H1 (cell line): ENCODE results near the gene STAMBPL1. TPM values are rescaled to one million over a fixed set of nuclear protein-coding genes. Genes with fewer than 3 reads are reported as not detected.

Experiments used
- CTCF ChIA-PET: fragments of 300-600 bp; sonication (Branson Sonifier 250); formaldehyde crosslinking; loops from one replicate; lab custom pipeline; 2021; ENCODE audit not compliant: partially characterized antibody; lab: Charles Lee
- POLR2A ChIA-PET: fragments of 300-600 bp; sonication (Branson Sonifier 250); formaldehyde crosslinking; loops from one replicate; lab custom pipeline; 2021; ENCODE audit warnings: inconsistent platforms; ENCODE audit not compliant: partially characterized antibody; lab: Charles Lee
- DNase-seq, 2 experiments: peaks; one replicate each; pipeline versions ENCODE4 v3.0.0 to v3.0.0-alpha.2; 2010 to 2022; ENCODE audit warnings: low spot score in 2 of 2, low read depth in 1 of 2, mixed read lengths in 1 of 2
- FAIRE-seq: peaks from 2 replicates; lab custom pipeline; 2011; peaks lifted over from hg19 to GRCh38; lab: Jason Lieb, UNC
- H2AFZ ChIP-seq: 2 replicates; pipeline ENCODE4 v1.8.1; 2012; ENCODE audit warnings: low read length, inconsistent platforms
- H2AK5ac ChIP-seq: 2 replicates; pipeline ENCODE4 v1.6.1; 2013; ENCODE audit warnings: low read depth, low read length
- H2BK120ac ChIP-seq: replicated peaks from 2 replicates; pipeline ENCODE3; 2013; ENCODE audit warnings: low read depth, low read length, inconsistent platforms
- H2BK12ac ChIP-seq: 2 replicates; pipeline ENCODE4 v1.6.1; 2013; ENCODE audit warnings: low read depth, low read length
- H2BK15ac ChIP-seq: 2 replicates; pipeline ENCODE4 v1.6.1; 2013; ENCODE audit warnings: low read length
- H2BK20ac ChIP-seq: 2 replicates; pipeline ENCODE4 v1.6.1; 2013; ENCODE audit warnings: low read length
- H2BK5ac ChIP-seq: 2 replicates; pipeline ENCODE4 v1.6.1; 2013; ENCODE audit warnings: low read depth, low read length
- H3K14ac ChIP-seq: 2 replicates; pipeline ENCODE4 v1.6.1; 2013; ENCODE audit warnings: inconsistent platforms; ENCODE audit not compliant: insufficient read length
- H3K18ac ChIP-seq: 2 replicates; pipeline ENCODE4 v1.6.1; 2013; ENCODE audit warnings: low read length; ENCODE audit errors: extremely low read depth
- H3K23ac ChIP-seq: 2 replicates; pipeline ENCODE4 v1.6.1; 2013; ENCODE audit warnings: inconsistent platforms; ENCODE audit not compliant: insufficient read length
- H3K23me2 ChIP-seq: 2 replicates; pipeline ENCODE4 v1.6.1; 2013; ENCODE audit warnings: low read depth, low read length
- H3K27ac ChIP-seq: 2 replicates; pipeline ENCODE4 v1.6.1; 2011; ENCODE audit warnings: low read depth, low read length, inconsistent platforms
- H3K27me3 ChIP-seq, 4 experiments: replicated peaks in 1 of 4; 1 replicate in 1 of 4; 2 replicates in 3 of 4; pipeline versions ENCODE4 v1.6.1 to v1.8.1; 2011 to 2013; ENCODE audit warnings: low read length in 3 of 4, mild to moderate bottlenecking in 3 of 4, inconsistent platforms in 2 of 4, mixed read lengths in 2 of 4, moderate library complexity in 1 of 4; ENCODE audit not compliant: control insufficient read depth in 3 of 4, insufficient read depth in 3 of 4; ENCODE audit errors: extremely low read depth in 1 of 4
- H3K36me3 ChIP-seq, 4 experiments: 2 replicates each; pipeline versions ENCODE4 v1.6.1 to v1.8.1; 2011 to 2013; ENCODE audit warnings: mild to moderate bottlenecking in 4 of 4, low read length in 3 of 4, moderate library complexity in 2 of 4, control low read depth in 1 of 4, inconsistent platforms in 1 of 4; ENCODE audit not compliant: insufficient read depth in 4 of 4, control insufficient read depth in 2 of 4
- H3K4ac ChIP-seq: replicated peaks from 2 replicates; pipeline ENCODE3; 2013; ENCODE audit warnings: low read length, low read depth, mixed read lengths, inconsistent platforms; ENCODE audit not compliant: insufficient read length
- H3K4me1 ChIP-seq, 4 experiments: replicated peaks in 1 of 4; 1 replicate in 1 of 4; 2 replicates in 3 of 4; pipeline versions ENCODE4 v1.6.1 to v1.8.1; 2011 to 2013; ENCODE audit warnings: low read length in 3 of 4, inconsistent platforms in 2 of 4, mixed read lengths in 1 of 4; ENCODE audit not compliant: insufficient read depth in 4 of 4, control insufficient read depth in 3 of 4
- H3K4me2 ChIP-seq, 2 experiments: 2 replicates each; pipeline versions ENCODE4 v1.6.1 to v1.8.1; 2011 to 2013; ENCODE audit warnings: low read depth in 2 of 2, low read length in 2 of 2, control low read depth in 1 of 2, inconsistent platforms in 1 of 2, mild to moderate bottlenecking in 1 of 2; ENCODE audit not compliant: insufficient read depth in 1 of 2
- H3K4me3 ChIP-seq, 4 experiments: fragments of 200-600, 300-600 bp in 1 of 4; sonication (generic), shearing (Covaris generic), sonication (Bioruptor Twin) in 1 of 4; 2 replicates each; pipeline versions ENCODE4 v1.5.1 to v1.8.1; 2011 to 2016; ENCODE audit warnings: low read length in 4 of 4, low read depth in 3 of 4, control low read depth in 2 of 4, inconsistent platforms in 2 of 4, mild to moderate bottlenecking in 2 of 4, mixed read lengths in 1 of 4, moderate library complexity in 1 of 4; ENCODE audit not compliant: insufficient read depth in 2 of 4; ENCODE audit errors: extremely low read depth in 1 of 4
- H3K56ac ChIP-seq: replicated peaks from 2 replicates; pipeline ENCODE3; 2013; ENCODE audit warnings: low read depth, mild to moderate bottlenecking, mixed read lengths, low read length, inconsistent platforms; ENCODE audit not compliant: insufficient read length
- H3K79me1 ChIP-seq: 2 replicates; pipeline ENCODE4 v1.6.1; 2013; ENCODE audit warnings: low read depth, low read length, control low read depth
- H3K79me2 ChIP-seq, 2 experiments: 2 replicates each; pipeline versions ENCODE4 v1.6.1 to v1.8.1; 2012 to 2013; ENCODE audit warnings: low read length in 2 of 2, mild to moderate bottlenecking in 2 of 2, inconsistent platforms in 1 of 2; ENCODE audit not compliant: insufficient read depth in 2 of 2, control insufficient read depth in 1 of 2
- H3K9ac ChIP-seq, 4 experiments: replicated peaks in 1 of 4; 1 replicate in 1 of 4; 2 replicates in 3 of 4; pipeline versions ENCODE4 v1.6.1 to v1.8.1; 2011 to 2013; ENCODE audit warnings: low read depth in 3 of 4, low read length in 3 of 4, control low read depth in 2 of 4, mild to moderate bottlenecking in 2 of 4, moderate library complexity in 2 of 4, inconsistent platforms in 1 of 4; ENCODE audit errors: extremely low read depth in 1 of 4
- H3K9me3 ChIP-seq, 2 experiments: 2 replicates each; pipeline versions ENCODE4 v1.6.1 to v1.8.1; 2012 to 2013; ENCODE audit warnings: mild to moderate bottlenecking in 2 of 2, moderate library complexity in 2 of 2, control low read depth in 1 of 2, inconsistent platforms in 1 of 2, low read depth in 1 of 2, low read length in 1 of 2, mixed read lengths in 1 of 2; ENCODE audit not compliant: insufficient read depth in 2 of 2
- H4K20me1 ChIP-seq, 2 experiments: replicated peaks in 1 of 2; 2 replicates each; pipeline versions ENCODE3 to v1.8.1; 2011 to 2013; ENCODE audit warnings: inconsistent platforms in 2 of 2, low read length in 2 of 2, mild to moderate bottlenecking in 1 of 2; ENCODE audit not compliant: insufficient read depth in 2 of 2, control insufficient read depth in 1 of 2
- H4K5ac ChIP-seq: 2 replicates; pipeline ENCODE4 v1.6.1; 2013; ENCODE audit warnings: low read length, low read depth, mixed read lengths, inconsistent platforms; ENCODE audit not compliant: insufficient read length
- H4K8ac ChIP-seq: 2 replicates; pipeline ENCODE4 v1.8.0; 2013; ENCODE audit warnings: mild to moderate bottlenecking, moderate library complexity, low read length, inconsistent platforms; ENCODE audit not compliant: insufficient read depth; ENCODE audit errors: extremely low read depth
- H4K91ac ChIP-seq: replicated peaks from 2 replicates; pipeline ENCODE3; 2013; ENCODE audit warnings: low read length, mixed read lengths, inconsistent platforms; ENCODE audit not compliant: insufficient read length
- ASH2L ChIP-seq: fragments of 200-600, 300-600 bp; sonication (generic); IDR thresholded peaks from one replicate; pipeline ENCODE4 v1.7.1; 2017; ENCODE audit warnings: low read length
- RFX5 ChIP-seq: IDR thresholded peaks from 2 replicates; pipeline ENCODE4 v1.6.1; 2011; ENCODE audit warnings: low read depth, low read length, improper control_type of control experiment, borderline replicate concordance
- SUZ12 ChIP-seq: fragments of 200-600 bp; sonication (generic); IDR thresholded peaks from 2 replicates; pipeline ENCODE4 v1.6.1; 2012; ENCODE audit warnings: mild to moderate bottlenecking, inconsistent platforms, low read length, moderate library complexity, mixed read lengths
- YY1 ChIP-seq: IDR thresholded peaks from 2 replicates; pipeline ENCODE4 v1.6.1; 2011; ENCODE audit warnings: low read depth, mild to moderate bottlenecking, low read length
- WGBS, 2 experiments: shearing (Covaris generic) in 1 of 2; methylation state at CpG; one replicate each; pipeline versions ENCODE4 v1.1.6 to v1.1.7; 2013 to 2015; ENCODE audit warnings: low lambda C conversion rate in 2 of 2, mixed read lengths in 2 of 2, inconsistent platforms in 1 of 2, low coverage in 1 of 2, missing lambda C conversion rate in 1 of 2; ENCODE audit not compliant: insufficient replicate concordance in 2 of 2, insufficient coverage in 1 of 2, insufficient read length in 1 of 2; ENCODE audit errors: extremely low coverage in 1 of 2, missing lambda C conversion rate in 1 of 2; 5-methylcytosine and 5-hydroxymethylcytosine counted together
- polyA plus RNA-seq, 7 experiments: library from polyadenylated mRNA; depleted of rRNA in 3 of 7; stranded (reverse) in 5 of 7; unstranded in 2 of 7; fragments of >200 nt in 5 of 7; fragments of 200-250 nt in 2 of 7; gene quantifications; 1 replicate in 5 of 7; 2 replicates in 1 of 7; 4 replicates in 1 of 7; pipeline versions ENCODE4 v1.2.1 to v1.2.3, GENCODE V29; 2011 to 2013; ENCODE audit warnings: missing spikeins in 2 of 7, mixed read lengths in 2 of 7
- total RNA-seq: library from RNA; stranded (reverse); fragmentation: NEBNext Ultra II Directional; extraction: Animal tissue kit (Norgen Biotek cat#: 25700); gene quantifications from 2 replicates; pipeline ENCODE4 v1.2.1, GENCODE V29; 2021

STAMBPL1 gene
- total and polyA plus RNA-seq, 2 of the 8 experiments (the other 6 are each of a cell fraction or from before 2014, with no cell fraction given), result 5.5 TPM

- Histone ChIP-seq H3K23me2 (no peaks in the 10 kb centered on the region), H2BK5ac (no peak overlapping the region), H3K27ac (no peak overlapping the region), H4K91ac (no peak overlapping the region), H3K4me3 (no peak overlapping the region), H3K4me2 (no peak overlapping the region), H2BK20ac (no peak overlapping the region), H3K18ac (no peak overlapping the region), H2BK15ac (no peak overlapping the region), H3K56ac (no peak overlapping the region), H3K27me3 (no peaks in the 10 kb centered on the region), H2BK120ac (no peak overlapping the region), H3K23ac (no peak overlapping the region), H3K36me3 (no peaks in the 10 kb centered on the region), H3K79me2 (no peaks in the 10 kb centered on the region), H2AFZ (no peak overlapping the region), H2AK5ac (no peak overlapping the region), H4K8ac (no peak overlapping the region), H3K9me3 (no peaks in the 10 kb centered on the region), H4K5ac (no peak overlapping the region), H3K9ac (no peak overlapping the region), H2BK12ac (no peak overlapping the region), H3K4me1 (no peaks in the 10 kb centered on the region), H4K20me1 (no peaks in the 10 kb centered on the region), H3K4ac (no peak overlapping the region), H3K79me1 (no peaks in the 10 kb centered on the region), H3K14ac (no peak overlapping the region)
- POLR2A ChIA-PET, result no interaction called here
- 80% methylated on average over 8 of the region's 8 CpGs; no CpG with 5 or more reads in 1 of the 2 experiments for WGBS, 2 experiments
- no peak for DNase-seq
- CTCF ChIA-PET, result interaction anchor here (1.1 to 2.4 kb wide), 4 partner anchors 13 to 200 kb away, joined by 3 to 21 read pairs (median 3); no protein-coding TSS in a partner anchor
- no peak for FAIRE-seq
- TF ChIP-seq ASH2L, result no peak
- TF ChIP-seq YY1, result no peak
- TF ChIP-seq RFX5, result no peak
- no peak for TF ChIP-seq SUZ12
Observed at GRCh38 chr10:88831709-88832108, 48.3 kb upstream of the STAMBPL1 start.
